HEK293 (cell line): ENCODE data around the gene EIF4B.

Experiments
- BCL11A ChIP-seq: fragments of 450-650 bp; formaldehyde crosslinking; IDR thresholded peaks from 2 replicates; pipeline ENCODE4 v1.5.1; 2016; ENCODE audit warnings: low read depth, missing biosample characterization, missing genetic modification characterization
- BCL11B ChIP-seq: fragments of 450-650 bp; formaldehyde crosslinking; IDR thresholded peaks from 2 replicates; pipeline ENCODE4 v1.5.1; 2016; ENCODE audit warnings: low read depth, missing biosample characterization, missing genetic modification characterization
- GLIS2 ChIP-seq: fragments of 450-650 bp; formaldehyde crosslinking; IDR thresholded peaks from 2 replicates; pipeline ENCODE4 v1.5.1; 2016; ENCODE audit warnings: missing biosample characterization, missing genetic modification characterization
- INSM2 ChIP-seq: fragments of 450-650 bp; formaldehyde crosslinking; IDR thresholded peaks from 2 replicates; pipeline ENCODE4 v1.5.1; 2016; ENCODE audit warnings: missing biosample characterization, missing genetic modification characterization
- KLF7 ChIP-seq: fragments of 450-650 bp; formaldehyde crosslinking; IDR thresholded peaks from 2 replicates; pipeline ENCODE4 v1.5.1; 2016; ENCODE audit warnings: missing biosample characterization, missing genetic modification characterization, borderline replicate concordance
- KLF8 ChIP-seq: fragments of 450-650 bp; formaldehyde crosslinking; IDR thresholded peaks from 2 replicates; pipeline ENCODE4 v1.5.1; 2016; ENCODE audit warnings: missing biosample characterization, missing genetic modification characterization
- MEIS1 ChIP-seq: sonication (generic); formaldehyde crosslinking; IDR thresholded peaks from 2 replicates; pipeline ENCODE4 v1.8.1; 2022; ENCODE audit warnings: missing genetic modification reagents, mild to moderate bottlenecking, borderline replicate concordance
- SP3 ChIP-seq: fragments of 450-650 bp; formaldehyde crosslinking; IDR thresholded peaks from 2 replicates; pipeline ENCODE4 v1.5.1; 2016; ENCODE audit warnings: missing biosample characterization, missing genetic modification characterization
- TRIM28 ChIP-seq: IDR thresholded peaks from 2 replicates; pipeline ENCODE4 v1.6.1; 2011; ENCODE audit warnings: low read length, control low read depth, borderline replicate concordance
- WT1 ChIP-seq: fragments of 450-650 bp; formaldehyde crosslinking; IDR thresholded peaks from 2 replicates; pipeline ENCODE4 v1.5.1; 2016; ENCODE audit warnings: missing biosample characterization, missing genetic modification characterization
- ZBTB1 ChIP-seq: fragments of 450-650 bp; formaldehyde crosslinking; IDR thresholded peaks from 2 replicates; pipeline ENCODE4 v1.5.1; 2016; ENCODE audit warnings: missing biosample characterization, missing genetic modification characterization
- ZBTB26 ChIP-seq: fragments of 450-650 bp; formaldehyde crosslinking; optimal IDR thresholded peaks from 2 replicates; pipeline ENCODE3; 2016; ENCODE audit warnings: missing biosample characterization, mild to moderate bottlenecking, missing genetic modification characterization
- ZBTB48 ChIP-seq: fragments of 450-650 bp; formaldehyde crosslinking; IDR thresholded peaks from 2 replicates; pipeline ENCODE4 v1.5.1; 2016; ENCODE audit warnings: missing biosample characterization, missing genetic modification characterization
- ZFHX2 ChIP-seq: fragments of 450-650 bp; formaldehyde crosslinking; conservative IDR thresholded peaks from 2 replicates; pipeline ENCODE4 v1.5.1; 2016; ENCODE audit warnings: missing biosample characterization, missing genetic modification characterization
- ZNF114 ChIP-seq: fragments of 450-650 bp; formaldehyde crosslinking; IDR thresholded peaks from 2 replicates; pipeline ENCODE4 v1.5.0; 2017; ENCODE audit warnings: missing biosample characterization, missing genetic modification characterization
- ZNF366 ChIP-seq: fragments of 450-650 bp; formaldehyde crosslinking; conservative IDR thresholded peaks from 2 replicates; pipeline ENCODE4 v1.5.1; 2016; ENCODE audit warnings: missing biosample characterization, missing genetic modification characterization
- ZNF514 ChIP-seq: fragments of 450-650 bp; formaldehyde crosslinking; IDR thresholded peaks from 2 replicates; pipeline ENCODE4 v1.5.1; 2016; ENCODE audit warnings: missing biosample characterization, missing genetic modification characterization
- ZNF560 ChIP-seq: fragments of 450-650 bp; formaldehyde crosslinking; IDR thresholded peaks from 2 replicates; pipeline ENCODE4 v1.5.1; 2017; ENCODE audit warnings: missing biosample characterization, missing genetic modification characterization, borderline replicate concordance
- ZNF596 ChIP-seq: fragments of 450-650 bp; IDR thresholded peaks from 2 replicates; pipeline ENCODE4 v1.5.0; 2018; ENCODE audit warnings: missing biosample characterization, mild to moderate bottlenecking, missing genetic modification characterization, moderate library complexity
- ZNF610 ChIP-seq: fragments of 450-650 bp; formaldehyde crosslinking; IDR thresholded peaks from 2 replicates; pipeline ENCODE4 v1.5.1; 2016; ENCODE audit warnings: missing biosample characterization, missing genetic modification characterization, borderline replicate concordance
- ZNF624 ChIP-seq: fragments of 450-650 bp; formaldehyde crosslinking; IDR thresholded peaks from 2 replicates; pipeline ENCODE4 v1.5.1; 2017; ENCODE audit warnings: missing biosample characterization, missing genetic modification characterization
- ZNF629 ChIP-seq: fragments of 450-650 bp; formaldehyde crosslinking; IDR thresholded peaks from 2 replicates; pipeline ENCODE4 v1.5.1; 2017; ENCODE audit warnings: missing biosample characterization, missing genetic modification characterization
- ZNF660 ChIP-seq: fragments of 450-650 bp; IDR thresholded peaks from 2 replicates; pipeline ENCODE4 v1.5.1; 2018; ENCODE audit warnings: missing biosample characterization, mild to moderate bottlenecking, missing genetic modification characterization
- ZSCAN30 ChIP-seq: fragments of 450-650 bp; IDR thresholded peaks from 2 replicates; pipeline ENCODE4 v1.5.1; 2018; ENCODE audit warnings: missing biosample characterization, mild to moderate bottlenecking, missing genetic modification characterization, moderate library complexity
- ZXDB ChIP-seq: fragments of 450-650 bp; formaldehyde crosslinking; IDR thresholded peaks from 2 replicates; pipeline ENCODE4 v1.5.1; 2016; ENCODE audit warnings: missing biosample characterization, missing genetic modification characterization
- TF ChIP-seq, protein P1 (sequence below): fragments of 450-650 bp; formaldehyde crosslinking; IDR thresholded peaks from 2 replicates; pipeline ENCODE4 v1.5.1; 2016; ENCODE audit warnings: missing biosample characterization, missing genetic modification characterization
- TF ChIP-seq, protein P2 (sequence below): fragments of 450-650 bp; formaldehyde crosslinking; IDR thresholded peaks from 2 replicates; pipeline ENCODE4 v1.5.1; 2016; ENCODE audit warnings: missing biosample characterization, missing genetic modification characterization
- TF ChIP-seq, protein P3 (sequence below): fragments of 450-650 bp; formaldehyde crosslinking; IDR thresholded peaks from 2 replicates; pipeline ENCODE4 v1.5.1; 2016; ENCODE audit warnings: missing biosample characterization, missing genetic modification characterization
- TF ChIP-seq, protein P4 (sequence below): fragments of 450-650 bp; formaldehyde crosslinking; IDR thresholded peaks from 2 replicates; pipeline ENCODE4 v1.5.1; 2017; ENCODE audit warnings: missing biosample characterization, missing genetic modification characterization

The EIF4B gene

DNA sequence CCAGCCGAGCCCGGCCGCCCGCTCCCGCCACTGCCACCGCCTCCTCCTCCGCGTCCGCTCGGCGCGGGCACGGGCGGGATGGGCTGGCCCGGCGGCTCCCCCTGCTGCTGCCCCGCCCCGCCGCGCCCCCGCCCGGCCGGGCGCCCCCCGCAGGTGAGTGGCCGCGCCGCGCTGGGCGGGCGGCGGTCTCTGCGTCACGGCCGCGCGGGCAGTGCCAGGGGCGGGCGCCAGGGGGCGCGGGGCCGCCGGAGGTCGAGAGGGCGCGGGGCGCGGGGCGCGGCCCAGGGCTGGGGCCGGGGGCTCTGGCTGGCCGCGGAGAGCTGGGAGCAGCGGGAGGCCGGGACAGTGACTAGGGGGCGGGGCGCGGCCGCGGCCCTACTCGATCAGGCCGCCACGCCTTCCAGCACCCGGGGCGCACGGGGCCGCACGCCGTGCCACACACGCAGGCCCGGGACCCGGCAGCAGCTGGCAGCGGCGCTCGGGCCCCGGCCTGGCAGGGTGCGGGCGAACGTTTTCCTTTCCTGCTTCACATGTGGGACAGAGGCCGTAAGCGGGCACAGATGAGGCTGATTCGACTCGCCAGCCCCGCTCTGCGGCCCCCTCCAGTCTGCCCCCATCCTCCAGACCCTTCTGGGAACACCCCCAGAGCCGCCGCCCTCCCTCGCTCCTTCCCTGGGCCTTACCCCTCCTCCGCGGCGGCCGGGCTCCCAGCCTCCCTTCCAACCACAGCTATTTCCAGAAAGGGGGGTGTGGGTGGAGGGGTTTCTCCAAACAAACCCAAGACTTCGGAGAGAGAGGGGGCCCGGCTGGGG is 41.2 kb downstream of the EIF4B start (continued):
- TF ChIP-seq, protein P1, sequence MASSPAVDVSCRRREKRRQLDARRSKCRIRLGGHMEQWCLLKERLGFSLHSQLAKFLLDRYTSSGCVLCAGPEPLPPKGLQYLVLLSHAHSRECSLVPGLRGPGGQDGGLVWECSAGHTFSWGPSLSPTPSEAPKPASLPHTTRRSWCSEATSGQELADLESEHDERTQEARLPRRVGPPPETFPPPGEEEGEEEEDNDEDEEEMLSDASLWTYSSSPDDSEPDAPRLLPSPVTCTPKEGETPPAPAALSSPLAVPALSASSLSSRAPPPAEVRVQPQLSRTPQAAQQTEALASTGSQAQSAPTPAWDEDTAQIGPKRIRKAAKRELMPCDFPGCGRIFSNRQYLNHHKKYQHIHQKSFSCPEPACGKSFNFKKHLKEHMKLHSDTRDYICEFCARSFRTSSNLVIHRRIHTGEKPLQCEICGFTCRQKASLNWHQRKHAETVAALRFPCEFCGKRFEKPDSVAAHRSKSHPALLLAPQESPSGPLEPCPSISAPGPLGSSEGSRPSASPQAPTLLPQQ (tag by site-specific recombination), result 0 out of 2 replicates have a peak, but pooled peaks have one; percentile 30
- peak; percentile 81 for TF ChIP-seq ZSCAN30
- TF ChIP-seq ZNF629 (tag by site-specific recombination), result no peak
- TF ChIP-seq SP3 (tag by site-specific recombination), result peak; percentile 51
- peak; percentile 82 for TF ChIP-seq ZFHX2
- peak; percentile 61 for TF ChIP-seq KLF8 (tag by site-specific recombination)
- no peak for TF ChIP-seq ZNF624 (tag by site-specific recombination)
- TF ChIP-seq ZNF660 (tag by site-specific recombination), result peak; percentile 39; the same call in 1 of the 2 replicates
- TF ChIP-seq KLF7 (tag by site-specific recombination), result 0 out of 2 replicates have a peak, but pooled peaks have one; percentile 61
- no peak for TF ChIP-seq ZNF596
- TF ChIP-seq, protein P2, sequence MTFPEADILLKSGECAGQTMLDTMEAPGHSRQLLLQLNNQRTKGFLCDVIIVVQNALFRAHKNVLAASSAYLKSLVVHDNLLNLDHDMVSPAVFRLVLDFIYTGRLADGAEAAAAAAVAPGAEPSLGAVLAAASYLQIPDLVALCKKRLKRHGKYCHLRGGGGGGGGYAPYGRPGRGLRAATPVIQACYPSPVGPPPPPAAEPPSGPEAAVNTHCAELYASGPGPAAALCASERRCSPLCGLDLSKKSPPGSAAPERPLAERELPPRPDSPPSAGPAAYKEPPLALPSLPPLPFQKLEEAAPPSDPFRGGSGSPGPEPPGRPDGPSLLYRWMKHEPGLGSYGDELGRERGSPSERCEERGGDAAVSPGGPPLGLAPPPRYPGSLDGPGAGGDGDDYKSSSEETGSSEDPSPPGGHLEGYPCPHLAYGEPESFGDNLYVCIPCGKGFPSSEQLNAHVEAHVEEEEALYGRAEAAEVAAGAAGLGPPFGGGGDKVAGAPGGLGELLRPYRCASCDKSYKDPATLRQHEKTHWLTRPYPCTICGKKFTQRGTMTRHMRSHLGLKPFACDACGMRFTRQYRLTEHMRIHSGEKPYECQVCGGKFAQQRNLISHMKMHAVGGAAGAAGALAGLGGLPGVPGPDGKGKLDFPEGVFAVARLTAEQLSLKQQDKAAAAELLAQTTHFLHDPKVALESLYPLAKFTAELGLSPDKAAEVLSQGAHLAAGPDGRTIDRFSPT, result peak; percentile 45; the same call in 1 of the 2 replicates
- no peak for TF ChIP-seq TRIM28
- no peak for TF ChIP-seq ZNF610 (tag by site-specific recombination)
- TF ChIP-seq WT1, result peak; percentile 51
- TF ChIP-seq ZNF560, result no peak
- no peak for TF ChIP-seq ZBTB1
- 0 out of 2 replicates have a peak, but pooled peaks have one; percentile 33 for TF ChIP-seq BCL11A
- TF ChIP-seq MEIS1, result no peak
- TF ChIP-seq ZNF366 (tag by site-specific recombination), result peak; percentile 58
- 0 out of 2 replicates have a peak, but pooled peaks have one; percentile 18 for TF ChIP-seq ZXDB (tag by site-specific recombination)
- no peak for TF ChIP-seq BCL11B (tag by site-specific recombination)
- no peak for TF ChIP-seq INSM2 (tag by site-specific recombination)
- peak; percentile 44 for TF ChIP-seq ZBTB26
- peak; percentile 87 for TF ChIP-seq GLIS2
- no peak for TF ChIP-seq ZNF514
- TF ChIP-seq, protein P3, sequence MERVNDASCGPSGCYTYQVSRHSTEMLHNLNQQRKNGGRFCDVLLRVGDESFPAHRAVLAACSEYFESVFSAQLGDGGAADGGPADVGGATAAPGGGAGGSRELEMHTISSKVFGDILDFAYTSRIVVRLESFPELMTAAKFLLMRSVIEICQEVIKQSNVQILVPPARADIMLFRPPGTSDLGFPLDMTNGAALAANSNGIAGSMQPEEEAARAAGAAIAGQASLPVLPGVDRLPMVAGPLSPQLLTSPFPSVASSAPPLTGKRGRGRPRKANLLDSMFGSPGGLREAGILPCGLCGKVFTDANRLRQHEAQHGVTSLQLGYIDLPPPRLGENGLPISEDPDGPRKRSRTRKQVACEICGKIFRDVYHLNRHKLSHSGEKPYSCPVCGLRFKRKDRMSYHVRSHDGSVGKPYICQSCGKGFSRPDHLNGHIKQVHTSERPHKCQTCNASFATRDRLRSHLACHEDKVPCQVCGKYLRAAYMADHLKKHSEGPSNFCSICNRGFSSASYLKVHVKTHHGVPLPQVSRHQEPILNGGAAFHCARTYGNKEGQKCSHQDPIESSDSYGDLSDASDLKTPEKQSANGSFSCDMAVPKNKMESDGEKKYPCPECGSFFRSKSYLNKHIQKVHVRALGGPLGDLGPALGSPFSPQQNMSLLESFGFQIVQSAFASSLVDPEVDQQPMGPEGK (tag by site-specific recombination), result peak; percentile 72
- no peak for TF ChIP-seq ZNF114
- TF ChIP-seq, protein P4, sequence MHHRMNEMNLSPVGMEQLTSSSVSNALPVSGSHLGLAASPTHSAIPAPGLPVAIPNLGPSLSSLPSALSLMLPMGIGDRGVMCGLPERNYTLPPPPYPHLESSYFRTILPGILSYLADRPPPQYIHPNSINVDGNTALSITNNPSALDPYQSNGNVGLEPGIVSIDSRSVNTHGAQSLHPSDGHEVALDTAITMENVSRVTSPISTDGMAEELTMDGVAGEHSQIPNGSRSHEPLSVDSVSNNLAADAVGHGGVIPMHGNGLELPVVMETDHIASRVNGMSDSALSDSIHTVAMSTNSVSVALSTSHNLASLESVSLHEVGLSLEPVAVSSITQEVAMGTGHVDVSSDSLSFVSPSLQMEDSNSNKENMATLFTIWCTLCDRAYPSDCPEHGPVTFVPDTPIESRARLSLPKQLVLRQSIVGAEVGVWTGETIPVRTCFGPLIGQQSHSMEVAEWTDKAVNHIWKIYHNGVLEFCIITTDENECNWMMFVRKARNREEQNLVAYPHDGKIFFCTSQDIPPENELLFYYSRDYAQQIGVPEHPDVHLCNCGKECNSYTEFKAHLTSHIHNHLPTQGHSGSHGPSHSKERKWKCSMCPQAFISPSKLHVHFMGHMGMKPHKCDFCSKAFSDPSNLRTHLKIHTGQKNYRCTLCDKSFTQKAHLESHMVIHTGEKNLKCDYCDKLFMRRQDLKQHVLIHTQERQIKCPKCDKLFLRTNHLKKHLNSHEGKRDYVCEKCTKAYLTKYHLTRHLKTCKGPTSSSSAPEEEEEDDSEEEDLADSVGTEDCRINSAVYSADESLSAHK, result no peak
- TF ChIP-seq ZBTB48 (tag by site-specific recombination), result peak; percentile 24; the same call in 1 of the 2 replicates
